ENCODE data around the gene MYH10.
A peak's percentile ranks its signal among the peaks of the same experiment; 100 is the strongest.

Gene MYH10

DNA sequence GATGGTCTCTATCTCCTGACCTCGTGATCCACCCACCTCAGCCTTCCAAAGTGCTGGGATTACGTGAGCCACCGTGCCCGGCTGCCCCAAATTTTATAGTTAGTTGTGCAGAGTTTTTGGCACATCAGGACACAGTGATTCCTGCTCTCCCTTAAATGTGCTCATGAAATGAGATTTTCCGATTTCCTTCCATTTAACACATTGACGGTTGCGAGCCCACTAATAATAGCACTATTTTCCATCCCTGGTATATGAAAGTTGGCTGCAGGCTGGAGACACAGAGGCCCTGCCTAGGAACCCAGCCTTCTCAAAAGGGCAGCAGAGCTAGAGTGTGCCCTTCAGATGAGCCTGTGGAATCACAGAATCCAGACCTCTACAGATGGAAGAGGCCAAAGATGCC lies 17.4 kb upstream of the MYH10 start:
- no peak for DNase-seq

DNA sequence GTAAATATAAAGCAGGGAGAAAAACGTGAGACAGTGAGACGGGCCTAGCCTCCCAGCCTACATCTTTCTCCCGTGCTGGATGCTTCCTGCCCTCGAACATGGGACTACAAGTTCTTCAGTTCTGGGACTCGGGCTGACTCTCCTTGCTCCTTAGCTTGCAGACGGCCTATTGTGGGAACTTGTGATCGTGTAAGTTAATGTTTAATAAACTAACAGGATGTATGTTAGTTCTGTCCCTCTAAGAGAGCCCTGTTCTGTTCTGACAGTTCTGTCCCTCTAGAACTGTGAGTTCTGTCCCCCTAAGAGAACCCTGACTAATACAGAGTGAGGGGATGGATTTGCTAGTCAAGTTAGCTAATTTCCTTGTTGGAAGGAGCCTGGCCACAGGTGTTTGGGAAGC lies 16.7 kb upstream of the MYH10 start:
- DNase-seq, result no peak

DNA sequence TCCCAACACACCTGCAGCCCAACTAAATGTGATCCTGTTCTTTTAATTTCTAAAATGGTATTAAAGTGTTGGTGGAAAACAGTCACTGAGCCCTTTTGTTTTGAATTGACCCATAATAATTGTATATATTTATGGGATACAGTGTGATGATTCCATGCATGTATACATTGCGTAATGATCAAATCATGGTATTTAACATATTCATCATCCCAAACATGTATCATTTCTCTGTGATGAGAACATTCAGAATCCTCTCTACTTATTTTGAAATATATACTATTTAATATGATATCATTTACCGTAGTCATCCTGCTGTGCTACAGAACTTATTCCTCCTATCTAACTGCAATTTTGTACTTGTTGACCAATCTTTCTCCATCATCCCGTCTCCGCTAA lies 14.0 kb upstream of the MYH10 start:
- DNase-seq, result no peak

DNA sequence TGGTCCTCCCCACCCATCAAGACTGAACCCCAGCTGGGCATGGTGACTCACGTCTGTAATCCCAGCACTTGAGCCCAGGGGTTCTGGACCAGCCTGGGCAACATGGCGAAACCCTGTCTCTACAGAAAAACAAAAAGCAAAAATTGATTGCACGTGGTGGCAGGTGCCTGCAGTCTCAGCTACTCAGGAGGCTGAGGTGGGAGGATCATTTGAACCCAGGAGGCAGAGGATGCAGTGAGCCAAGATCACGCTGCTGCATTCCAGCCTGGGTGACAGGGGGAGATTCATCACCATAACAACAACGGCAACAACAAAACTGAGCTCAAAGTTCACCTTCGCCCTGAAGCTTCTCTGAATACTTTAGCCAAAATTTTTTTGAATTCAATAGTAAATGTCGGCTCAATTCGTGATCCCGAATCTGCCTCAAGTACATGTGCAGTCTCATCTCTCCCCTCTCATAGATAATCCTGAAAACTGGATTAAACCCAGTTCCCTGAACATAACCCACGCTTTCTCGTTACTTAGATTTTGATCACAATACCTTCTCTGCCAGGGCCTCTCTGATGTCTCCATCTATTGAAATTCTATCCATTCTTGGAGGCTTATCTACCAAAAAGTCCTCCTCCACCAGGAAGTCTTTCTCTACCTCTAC lies 13.5 kb upstream of the MYH10 start:
- no peak for DNase-seq

DNA sequence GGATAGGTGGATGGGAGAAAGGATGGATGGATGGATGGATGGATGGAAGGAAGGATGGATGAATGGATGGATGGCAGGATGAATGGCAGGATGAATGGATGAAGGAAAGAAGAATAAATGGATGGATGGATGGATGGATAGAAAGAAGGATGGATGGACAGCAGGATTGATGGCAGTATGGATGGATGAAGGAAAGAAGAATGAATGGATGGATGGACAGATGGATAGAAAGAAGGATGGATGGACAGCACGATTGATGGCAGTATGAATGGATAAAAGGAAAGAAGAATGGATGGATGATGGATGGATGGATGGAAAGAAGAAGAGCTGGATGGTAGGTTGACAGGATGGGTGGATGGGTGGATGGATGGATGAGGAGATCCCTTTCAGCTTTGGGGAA lies 9.2 kb upstream of the MYH10 start:
- no peak for DNase-seq

DNA sequence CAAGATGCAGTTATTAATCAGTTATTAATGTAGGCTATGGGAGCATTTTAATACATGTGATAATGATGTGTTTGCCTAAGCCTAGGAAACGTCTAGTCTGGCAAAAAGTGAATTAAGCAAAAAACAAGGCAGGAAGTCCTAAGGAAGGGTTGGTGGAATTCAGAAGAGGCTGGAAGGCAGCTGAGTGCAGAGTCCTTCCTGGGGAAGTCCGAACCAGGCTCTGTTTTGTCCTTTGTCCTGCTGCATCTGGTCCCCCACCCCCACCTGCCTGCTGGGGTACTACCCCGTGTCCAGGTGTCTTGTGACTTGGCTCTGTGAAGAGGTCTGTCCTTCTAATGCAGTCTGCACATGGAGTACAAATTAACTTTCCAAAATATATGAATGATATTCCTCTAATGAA lies 1.5 kb upstream of the MYH10 start:
- no peak for DNase-seq

DNA sequence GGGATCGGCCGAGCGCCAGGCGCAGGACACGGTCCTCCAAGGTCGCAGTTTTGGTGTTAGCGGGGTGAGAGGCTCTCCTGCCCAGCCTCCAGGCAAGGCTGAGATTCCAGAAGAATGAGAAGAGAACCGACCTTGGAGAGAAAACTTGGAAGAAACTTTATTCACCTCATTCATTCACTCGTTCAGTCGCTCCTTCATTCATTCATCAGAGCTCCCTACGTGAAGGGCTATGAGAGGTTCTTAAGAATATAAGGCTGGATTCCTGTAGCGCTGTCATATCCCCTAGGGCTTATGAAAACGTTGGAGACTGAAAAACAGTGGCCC lies 991 bp upstream of the MYH10 start:
- DNase-seq, result no peak

DNA sequence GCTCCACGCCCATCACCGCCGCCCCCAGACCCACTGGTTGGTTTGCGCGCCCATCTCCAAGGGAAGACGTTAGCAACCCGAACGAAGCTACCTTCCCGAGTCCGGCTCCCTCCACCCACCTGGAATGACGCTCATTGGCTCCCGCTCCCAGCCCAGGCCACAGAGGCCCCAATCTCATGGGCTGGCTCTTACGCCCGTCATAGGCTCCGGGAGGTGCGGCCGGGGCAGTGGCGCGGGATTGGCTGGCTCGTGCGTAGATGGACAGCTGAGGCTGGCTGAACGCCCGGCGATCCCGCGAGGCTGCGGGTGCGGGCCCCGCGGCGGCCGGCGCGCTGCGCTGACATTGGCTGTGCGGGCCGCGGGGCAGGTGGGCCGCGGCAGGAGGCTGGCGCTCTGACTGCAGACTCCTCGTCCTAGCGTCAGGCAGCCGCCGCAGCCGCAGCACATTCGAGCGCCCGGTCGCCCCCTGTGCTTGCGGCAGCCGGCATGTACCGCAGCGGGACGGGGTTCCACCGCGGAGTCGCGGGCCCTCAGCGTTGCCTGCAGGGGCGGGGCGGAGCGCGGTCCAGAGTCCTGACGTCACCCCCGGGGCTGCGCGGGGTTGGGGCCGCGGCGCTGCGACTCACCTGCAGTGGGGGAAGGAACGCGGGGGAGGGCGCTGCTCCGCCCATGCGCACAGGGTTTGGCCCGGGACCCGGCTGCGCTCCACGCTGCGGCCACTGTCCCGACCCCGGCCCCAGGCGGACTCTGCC lies 453 bp upstream of the MYH10 start:
- DNase-seq, result peak; percentile 96

DNA sequence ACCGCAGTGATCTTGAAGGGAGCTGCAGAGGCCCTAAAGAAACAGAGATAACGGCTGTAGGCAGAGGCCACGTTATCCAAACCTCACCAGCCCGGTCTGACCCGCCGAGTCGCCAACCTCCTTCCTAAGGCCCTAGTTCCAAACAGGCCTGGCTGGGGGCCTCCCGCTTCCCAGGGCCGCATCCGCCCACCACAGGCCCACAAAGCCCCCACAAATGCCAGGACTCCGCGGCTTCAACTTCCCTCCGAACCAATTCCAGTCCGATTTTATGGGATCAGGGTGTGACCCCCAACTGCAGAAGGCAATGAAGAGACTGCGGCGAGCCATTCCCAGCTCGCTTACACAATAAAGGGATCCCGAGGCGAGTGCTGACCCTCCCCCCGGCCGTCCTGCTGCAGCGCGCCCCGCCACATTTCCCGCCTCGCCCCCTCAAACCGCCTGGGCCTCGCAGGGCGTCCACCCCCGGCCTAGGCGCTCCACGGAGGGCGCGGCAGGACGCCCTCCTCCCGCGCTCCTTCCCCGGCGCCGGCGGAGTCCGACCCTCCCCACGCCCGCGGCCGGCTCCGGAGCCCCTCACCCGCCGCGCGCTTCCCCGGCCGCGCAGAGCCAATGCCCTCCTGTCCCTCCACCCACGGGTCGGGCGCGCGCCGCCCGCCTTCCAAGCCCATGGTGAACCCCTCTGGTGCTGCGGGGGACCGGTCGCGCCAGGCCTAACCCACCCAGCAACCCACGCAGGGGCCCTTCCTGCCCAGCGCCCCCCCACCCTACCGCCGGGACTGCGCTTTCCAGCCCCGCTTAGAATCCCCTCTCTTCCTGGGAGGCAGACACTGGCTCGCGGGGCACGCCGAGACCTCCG lies 926 bp downstream of the MYH10 start:
- DNase-seq, result no peak

DNA sequence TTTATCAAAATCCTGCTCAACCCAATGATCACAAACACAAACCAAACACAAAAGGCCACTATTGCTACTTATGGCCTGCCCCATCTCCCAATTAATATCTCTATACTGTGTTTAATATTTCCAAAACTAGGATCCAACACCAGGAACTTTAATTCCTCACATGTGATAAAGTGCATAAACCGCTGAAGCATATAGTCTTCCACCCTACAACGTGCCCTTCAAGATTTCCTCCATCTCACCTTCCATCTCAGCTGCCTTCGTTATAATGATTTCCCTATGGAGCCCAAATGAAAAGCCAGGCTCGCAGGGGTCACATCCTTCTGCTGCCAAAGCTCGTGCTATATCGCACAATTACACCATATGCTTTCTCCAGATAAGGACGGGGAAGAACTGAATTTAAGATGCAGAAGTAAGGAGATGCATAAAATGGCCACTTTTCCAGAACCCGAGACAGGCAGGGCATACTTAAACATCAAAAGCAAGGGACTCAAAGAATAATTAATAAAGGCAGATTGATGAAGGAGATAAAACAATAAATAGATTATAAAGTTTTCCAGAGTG lies 1.8 kb downstream of the MYH10 start:
- no peak for DNase-seq

DNA sequence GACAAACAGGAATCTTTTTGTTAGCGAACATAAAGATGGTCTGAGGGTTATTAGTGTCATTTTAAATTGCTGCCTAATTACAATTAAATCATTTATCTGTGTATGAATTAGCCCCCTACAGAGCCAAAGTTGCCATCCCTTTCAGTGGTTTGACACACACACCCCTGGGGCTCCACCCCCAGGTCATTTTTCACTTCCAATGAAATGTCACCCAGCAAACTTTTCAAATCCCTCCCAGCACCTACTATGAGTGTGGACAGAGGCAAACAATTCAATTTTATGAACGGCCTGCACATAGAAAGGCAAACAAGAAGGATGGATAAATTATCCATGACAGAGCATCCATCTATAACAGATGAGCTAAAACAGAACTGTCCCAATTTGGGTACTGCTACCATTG lies 2.4 kb downstream of the MYH10 start:
- DNase-seq, result no peak

DNA sequence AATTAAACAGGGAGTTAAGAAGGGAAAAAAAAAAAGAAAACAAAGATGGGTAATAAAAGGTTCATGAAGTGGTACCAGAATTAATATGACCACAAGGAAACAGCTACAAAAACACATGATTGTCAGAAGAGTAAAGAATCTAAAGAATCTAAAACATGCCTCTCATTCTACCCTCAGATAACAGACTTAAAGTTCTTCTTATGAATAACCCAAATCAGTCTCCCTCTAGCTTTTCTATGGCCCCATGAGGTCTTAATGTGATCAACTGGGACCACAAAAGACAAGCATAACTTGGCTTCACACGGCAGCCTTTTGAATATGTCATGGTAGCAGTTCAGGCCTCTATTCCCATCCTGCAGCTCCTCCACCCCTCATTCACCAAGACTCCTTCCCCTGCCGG lies 6.9 kb downstream of the MYH10 start:
- no peak for DNase-seq

DNA sequence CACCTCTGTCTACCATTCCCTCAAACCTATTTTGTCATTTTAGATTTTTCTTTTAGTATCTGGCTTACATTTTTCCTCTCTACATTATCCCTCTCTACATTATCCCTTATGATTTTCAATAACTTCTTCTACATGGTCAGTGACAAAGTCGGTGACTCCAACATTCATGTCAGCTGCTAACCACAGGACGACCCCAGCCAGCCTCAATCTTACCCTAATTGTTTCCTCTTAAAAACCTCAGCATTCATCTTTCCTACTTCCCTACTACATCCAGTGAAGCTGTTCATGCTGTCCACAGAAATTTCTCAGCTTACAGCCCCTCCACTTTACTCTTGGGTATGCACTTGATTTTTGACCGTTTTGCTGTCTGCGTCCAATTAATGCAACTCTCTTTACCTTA lies 8.3 kb downstream of the MYH10 start:
- DNase-seq, result no peak

DNA sequence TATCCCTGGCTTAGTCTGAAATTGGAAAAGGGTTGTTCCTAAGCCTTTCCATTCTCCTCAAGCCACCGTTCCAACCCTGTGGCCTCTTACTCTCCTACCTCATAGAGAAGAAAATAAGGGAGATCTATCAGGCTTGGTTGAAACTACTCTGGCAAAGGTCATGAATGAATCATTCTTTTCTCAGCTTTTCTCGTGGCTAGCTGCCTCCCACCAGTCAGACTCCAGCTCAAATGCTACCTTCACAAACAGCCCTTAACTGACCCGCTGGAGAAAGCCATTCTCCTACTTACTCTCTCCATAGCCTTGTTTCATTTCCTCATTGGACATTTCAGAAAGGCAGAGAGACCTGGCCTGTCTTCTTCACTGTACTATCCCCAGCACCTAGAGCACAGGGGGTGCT lies 8.9 kb downstream of the MYH10 start:
- DNase-seq, result peak; percentile 10

DNA sequence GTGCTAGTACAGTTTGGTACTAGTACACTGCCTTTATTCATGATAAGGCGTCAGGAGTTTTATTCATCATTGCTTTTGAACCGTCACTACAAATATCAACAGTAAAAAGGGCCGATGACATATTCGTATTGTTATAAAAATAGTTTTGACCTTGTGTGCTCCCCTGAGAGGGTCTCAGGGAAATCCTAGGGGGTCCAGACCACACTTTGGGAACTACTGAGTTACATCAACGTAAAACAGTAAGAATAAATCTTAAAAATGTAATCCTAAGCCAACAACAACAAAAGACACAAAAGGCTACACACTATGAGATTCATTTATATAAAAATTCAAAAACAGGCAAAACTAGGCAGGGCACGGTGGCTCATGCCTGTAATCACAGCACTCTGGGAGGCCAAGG lies 11.2 kb downstream of the MYH10 start:
- DNase-seq, result no peak

DNA sequence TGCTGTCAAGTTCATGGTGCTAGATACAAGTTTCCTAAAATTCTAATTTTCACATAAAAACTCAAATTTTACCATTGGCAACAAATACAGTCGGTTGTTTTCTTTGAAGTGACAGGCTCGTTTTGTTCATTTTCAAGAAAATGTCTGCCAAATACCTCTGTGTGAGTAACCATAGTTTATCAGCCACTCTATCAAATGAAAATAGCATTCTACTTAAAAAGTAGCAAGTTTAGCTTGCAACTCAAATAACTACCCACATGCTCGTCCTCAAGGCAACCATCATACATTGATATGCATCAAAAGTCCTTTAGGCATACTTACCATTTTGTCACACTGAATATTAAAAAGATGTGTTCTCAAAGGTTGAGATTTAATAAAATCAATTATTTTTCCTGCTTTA lies 11.7 kb downstream of the MYH10 start:
- no peak for DNase-seq

DNA sequence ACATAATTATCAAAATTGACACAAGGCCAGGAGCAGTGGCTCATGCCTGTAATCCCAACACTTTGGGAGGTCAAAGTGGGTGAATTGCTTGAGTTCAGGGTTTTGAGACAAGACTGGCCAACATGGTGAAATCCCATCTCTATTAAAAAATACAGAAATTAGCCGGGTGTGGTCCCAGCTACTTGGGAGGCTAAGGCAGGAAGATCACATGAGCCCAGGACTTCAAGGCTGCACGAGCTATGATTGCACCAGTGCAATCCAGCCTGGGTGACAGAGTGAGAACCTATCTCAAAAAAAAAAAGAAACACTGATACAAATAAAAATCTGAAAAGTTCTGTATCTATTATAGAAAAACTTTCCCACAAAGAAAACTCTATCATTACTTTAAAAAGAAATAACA lies 15.5 kb downstream of the MYH10 start:
- DNase-seq, result no peak

DNA sequence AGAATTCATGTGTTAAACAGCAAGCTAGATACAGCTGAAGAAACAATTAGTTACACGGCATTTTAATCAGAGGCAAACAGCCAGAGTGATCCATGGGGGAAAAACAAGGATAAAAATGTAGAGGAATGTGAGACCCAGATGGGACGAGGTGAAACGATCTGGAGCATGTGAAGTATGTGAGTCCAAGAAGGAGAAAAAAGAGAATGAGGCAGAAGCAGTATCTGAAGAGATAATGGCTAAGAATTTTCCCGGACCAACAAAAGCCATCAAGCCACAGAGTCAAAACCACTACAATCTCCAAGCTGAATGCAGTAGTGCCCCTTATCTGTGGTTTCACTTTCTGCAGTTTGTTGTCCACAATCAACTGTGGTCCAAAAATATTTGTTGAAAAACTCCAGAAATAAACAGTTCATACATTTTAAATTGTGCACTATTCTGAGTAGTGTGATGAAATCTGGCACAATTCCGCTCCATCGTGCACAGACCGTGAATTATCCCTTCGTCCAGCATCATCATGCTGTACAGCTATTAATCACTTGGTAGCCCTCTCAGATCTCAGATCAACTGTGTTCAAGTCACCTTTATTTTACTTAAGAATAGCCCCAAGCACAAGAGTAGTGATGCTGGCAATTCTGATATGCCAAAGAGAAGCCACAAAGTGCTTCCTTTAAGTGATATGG lies 18.8 kb downstream of the MYH10 start:
- no peak for DNase-seq

DNA sequence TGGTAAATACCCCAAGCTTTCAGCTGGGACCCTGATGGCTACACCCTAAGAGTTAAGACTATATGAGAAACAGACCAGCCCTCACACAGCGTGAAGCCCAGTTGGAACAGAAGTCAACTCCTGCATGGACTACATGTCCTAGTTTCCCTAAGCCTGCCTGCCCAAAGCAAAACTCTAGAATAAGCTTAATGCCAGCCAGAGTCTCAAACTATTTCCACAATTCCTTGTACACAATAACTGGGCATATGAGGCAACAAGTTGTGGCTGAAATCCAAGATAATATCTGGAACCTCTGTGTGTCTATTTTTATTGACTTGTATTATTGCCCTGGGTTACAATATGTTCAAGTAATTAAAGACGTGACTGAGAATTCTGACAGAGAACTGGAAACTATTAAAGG lies 19.4 kb downstream of the MYH10 start:
- DNase-seq, result no peak

DNA sequence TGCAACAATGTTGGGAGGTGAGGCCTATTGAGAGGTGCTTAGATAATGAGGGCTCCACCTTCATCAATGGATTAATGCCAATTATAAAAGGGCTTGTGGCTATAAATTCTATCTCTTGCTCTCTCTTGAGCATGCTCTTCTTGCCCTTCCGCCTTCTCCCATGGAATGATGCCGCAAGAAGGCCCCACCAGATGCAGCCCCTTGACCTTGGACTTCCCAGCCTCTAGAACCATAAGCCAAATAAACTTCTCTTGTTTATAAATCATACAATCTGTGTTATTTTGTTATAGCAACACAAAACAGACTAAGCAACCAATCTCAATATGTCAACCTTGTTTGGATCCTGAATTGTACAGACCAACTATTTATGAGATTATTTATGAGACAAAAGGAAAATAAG lies 20.0 kb downstream of the MYH10 start:
- no peak for DNase-seq

DNA sequence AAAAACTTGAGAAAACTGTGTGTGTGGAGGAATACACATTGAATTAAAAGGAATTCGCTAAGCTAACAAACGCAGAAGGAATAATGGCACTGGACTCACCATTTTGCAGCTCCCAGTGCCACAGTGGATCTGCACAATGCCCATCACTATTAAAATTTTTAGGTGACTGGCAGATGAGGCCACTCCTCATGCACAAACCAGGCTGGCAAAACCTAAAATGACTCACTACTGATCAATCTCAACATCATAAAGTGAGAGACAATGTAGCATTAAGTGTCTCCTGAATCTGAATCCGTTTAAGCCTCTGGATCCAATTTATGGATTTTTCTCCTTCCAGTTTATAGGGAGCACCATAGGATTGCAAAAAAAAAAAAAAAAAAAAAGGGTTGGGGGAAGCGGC lies 20.6 kb downstream of the MYH10 start:
- DNase-seq, result no peak

DNA sequence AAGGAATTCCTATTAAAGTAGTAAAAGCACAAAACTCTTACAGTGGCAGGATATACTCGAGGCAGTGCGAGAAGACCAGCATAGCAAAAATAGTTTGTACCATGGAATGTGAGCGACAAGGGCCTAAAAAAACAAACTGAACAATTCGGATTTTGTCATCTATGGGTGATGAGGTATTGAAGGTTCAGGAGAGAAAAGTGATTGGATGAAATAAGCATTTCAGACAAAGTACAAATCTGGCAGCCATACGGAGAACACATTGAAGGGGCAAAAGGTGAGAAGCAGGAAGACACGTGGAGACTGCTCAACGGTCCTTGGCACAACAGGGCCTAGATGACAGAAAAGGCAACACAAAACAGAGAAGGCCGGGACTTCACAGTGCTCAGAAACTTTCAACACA lies 22.5 kb downstream of the MYH10 start:
- no peak for DNase-seq

DNA sequence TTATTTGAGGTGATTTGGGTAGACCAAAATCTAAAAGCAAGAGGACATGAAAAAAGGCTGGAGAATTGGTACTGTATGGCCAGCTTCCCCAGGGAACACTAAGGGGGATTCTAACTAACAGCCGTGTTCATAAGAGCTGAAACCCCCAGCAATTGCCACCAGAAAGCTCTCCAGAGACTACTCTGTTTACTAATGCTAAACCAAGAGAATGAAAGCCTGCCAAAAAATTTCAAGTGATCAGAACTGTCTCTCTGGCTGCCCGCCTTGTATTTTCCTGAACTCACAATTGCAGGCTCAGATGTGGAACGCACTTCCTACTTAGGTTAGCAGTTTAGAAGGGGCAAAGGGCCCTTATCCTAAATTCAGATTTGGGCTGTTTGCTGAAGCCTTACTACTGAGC lies 24.1 kb downstream of the MYH10 start:
- no peak for DNase-seq
